SK-N-SH treated with all-trans-retinoic acid at 6 μM for 48 hours (cell line): ENCODE data around the gene SERPING1.
A peak's percentile ranks its signal among the peaks of the same experiment; 100 is the strongest.

Experiments
- ATAC-seq: fragments of 200-7000 bp; cut with Tn5 transposase; 3 replicates; pipeline ENCODE4 v1.9.1; 2020; ENCODE audit warnings: mild to moderate bottlenecking, moderate library complexity
- ARNTL ChIP-seq: fragments of 450-650 bp; formaldehyde crosslinking; IDR thresholded peaks from 2 replicates; pipeline ENCODE4 v1.5.0; 2020; ENCODE audit warnings: low read depth, mild to moderate bottlenecking, moderate library complexity, borderline replicate concordance
- BACH2 ChIP-seq: fragments of 250-450 bp; sonication (Bioruptor Pico); IDR thresholded peaks from 2 replicates; pipeline ENCODE4 v1.9.0; 2021; ENCODE audit warnings: mild to moderate bottlenecking, borderline replicate concordance
- CSDC2 ChIP-seq: fragments of 250-450 bp; sonication (Bioruptor Pico); IDR thresholded peaks from 2 replicates; pipeline ENCODE4 v1.5.0; 2020; ENCODE audit warnings: mild to moderate bottlenecking, moderate library complexity
- CSRNP3 ChIP-seq: fragments of 250-450 bp; sonication (Bioruptor Pico); IDR thresholded peaks from 2 replicates; pipeline ENCODE4 v1.5.1; 2021; ENCODE audit warnings: mild to moderate bottlenecking, moderate library complexity
- ESRRG ChIP-seq: fragments of 250-450 bp; sonication (Bioruptor Pico); IDR thresholded peaks from 2 replicates; pipeline ENCODE4 v1.6.1; 2021; ENCODE audit warnings: mild to moderate bottlenecking
- GLIS3 ChIP-seq: fragments of 250-450 bp; sonication (Bioruptor Pico); IDR thresholded peaks from 2 replicates; pipeline ENCODE4 v1.5.0; 2020; ENCODE audit warnings: mild to moderate bottlenecking, moderate library complexity
- OSR1 ChIP-seq: fragments of 250-450 bp; sonication (Bioruptor Pico); IDR thresholded peaks from 2 replicates; pipeline ENCODE4 v1.8.0; 2022; ENCODE audit warnings: moderate library complexity, mild to moderate bottlenecking, inconsistent platforms
- PPARA ChIP-seq: fragments of 250-450 bp; sonication (Bioruptor Pico); IDR thresholded peaks from 2 replicates; pipeline ENCODE4 v1.5.0; 2020; ENCODE audit warnings: mild to moderate bottlenecking, borderline replicate concordance
- RARB ChIP-seq: fragments of 250-450 bp; sonication (Bioruptor Pico); IDR thresholded peaks from 2 replicates; pipeline ENCODE4 v1.8.0; 2021; ENCODE audit warnings: mild to moderate bottlenecking, moderate library complexity
- SNAI2 ChIP-seq: fragments of 250-450 bp; sonication (Bioruptor Pico); IDR thresholded peaks from 2 replicates; pipeline ENCODE4 v1.5.0; 2020; ENCODE audit warnings: mild to moderate bottlenecking, moderate library complexity
- TCF4 ChIP-seq: fragments of 250-450 bp; sonication (Bioruptor Pico); IDR thresholded peaks from 2 replicates; pipeline ENCODE4 v1.8.0; 2021; ENCODE audit warnings: mild to moderate bottlenecking, moderate library complexity, borderline replicate concordance
- TOX ChIP-seq: fragments of 250-450 bp; sonication (Bioruptor Pico); IDR thresholded peaks from 2 replicates; pipeline ENCODE4 v1.8.0; 2021; ENCODE audit warnings: mild to moderate bottlenecking, moderate library complexity, borderline replicate concordance
- ZC3H10 ChIP-seq: fragments of 250-450 bp; sonication (Bioruptor Pico); IDR thresholded peaks from 2 replicates; pipeline ENCODE4 v1.5.1; 2021; ENCODE audit warnings: mild to moderate bottlenecking, moderate library complexity
- ZFP3 ChIP-seq: fragments of 250-450 bp; sonication (Bioruptor Pico); IDR thresholded peaks from 2 replicates; pipeline ENCODE4 v1.5.0; 2020; ENCODE audit warnings: mild to moderate bottlenecking, moderate library complexity
- ZFP30 ChIP-seq: fragments of 450-650 bp; formaldehyde crosslinking; IDR thresholded peaks from 2 replicates; pipeline ENCODE4 v1.5.0; 2022; ENCODE audit warnings: mild to moderate bottlenecking, moderate library complexity
- ZNF565 ChIP-seq: fragments of 450-650 bp; formaldehyde crosslinking; conservative IDR thresholded peaks from 2 replicates; pipeline ENCODE4 v1.5.0; 2020; ENCODE audit warnings: low read depth, mild to moderate bottlenecking, moderate library complexity
- ZNF70 ChIP-seq: fragments of 450-650 bp; formaldehyde crosslinking; IDR thresholded peaks from 2 replicates; pipeline ENCODE4 v1.5.0; 2020; ENCODE audit warnings: mild to moderate bottlenecking, moderate library complexity
- TF ChIP-seq, protein P1 (sequence below): fragments of 250-450 bp; sonication (Bioruptor Pico); IDR thresholded peaks from 2 replicates; pipeline ENCODE4 v1.5.0; 2020; ENCODE audit warnings: mild to moderate bottlenecking, moderate library complexity
- TF ChIP-seq, protein P2 (sequence below): fragments of 250-450 bp; sonication (Bioruptor Pico); IDR thresholded peaks from 2 replicates; pipeline ENCODE4 v1.5.1; 2020; ENCODE audit warnings: low read depth, mild to moderate bottlenecking, moderate library complexity

Gene SERPING1

GRCh38 chr11:57566005-57566904 is 31.2 kb upstream of the SERPING1 start:
- peak; percentile 49 for ATAC-seq
- no peak for TF ChIP-seq ZC3H10 (CRISPR knock-in tag)
- no peak for TF ChIP-seq RARB

- peak; percentile 57 for ATAC-seq
Observed at GRCh38 chr11:57566905-57567514, 30.5 kb upstream of the SERPING1 start.

DNA sequence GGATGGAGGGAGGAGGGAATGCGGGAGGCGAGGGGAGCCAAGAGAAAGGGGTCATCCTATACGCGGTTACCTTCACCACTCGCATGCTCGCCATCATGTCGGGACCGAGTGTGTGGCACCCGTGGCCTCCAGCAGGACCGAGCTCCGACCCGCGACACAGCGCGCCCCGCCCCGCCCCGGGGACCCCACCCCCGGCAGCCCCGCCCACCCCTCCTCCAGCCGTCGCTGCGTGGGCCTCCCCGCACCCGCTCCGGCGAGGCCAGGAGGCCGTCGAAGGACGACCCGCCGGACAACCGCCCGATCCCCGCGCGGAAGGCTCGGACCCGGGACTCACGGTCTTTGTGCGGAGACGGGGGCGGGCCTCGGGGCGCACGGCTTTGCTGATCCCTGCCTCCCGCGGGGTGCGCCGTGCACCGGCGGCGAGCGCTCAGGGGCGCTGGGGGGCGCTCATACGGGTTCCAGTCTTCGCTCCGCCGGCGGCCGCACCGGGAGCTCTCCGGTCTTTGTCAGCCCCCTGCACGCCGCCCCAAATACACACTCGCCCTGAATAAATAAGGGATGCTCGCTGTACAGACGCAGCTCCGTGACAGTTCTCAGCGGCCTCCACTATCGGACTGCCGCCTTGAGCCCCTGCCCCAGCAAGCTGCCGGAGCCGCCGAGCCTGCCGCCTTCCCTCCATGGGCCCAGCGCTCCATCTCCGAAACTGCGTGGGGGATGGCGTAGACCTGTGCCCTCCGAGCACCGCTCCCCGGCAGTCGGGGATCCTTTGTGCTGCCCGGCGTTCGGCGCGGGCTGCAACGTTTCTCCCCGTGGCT is 29.8 kb upstream of the SERPING1 start, which contains the start of gene UBE2L6:
UBE2L6 (minus strand) TSS at position 158 of the 815 bp plus-strand sequence; CDS start at position 97, 61 bp downstream.
- TF ChIP-seq PPARA (CRISPR knock-in tag) (no peak), OSR1 (CRISPR knock-in tag) (no peak), BACH2 (CRISPR knock-in tag) (no peak), GLIS3 (CRISPR knock-in tag) (no peak), ZFP30 (CRISPR knock-in tag) (no peak), RARB (no peak), ZC3H10 (CRISPR knock-in tag) (no peak), SNAI2 (CRISPR knock-in tag) (no peak), TOX (CRISPR knock-in tag) (no peak), ZFP3 (CRISPR knock-in tag) (no peak), ESRRG (CRISPR knock-in tag) (no peak)
- TF ChIP-seq, protein P1, sequence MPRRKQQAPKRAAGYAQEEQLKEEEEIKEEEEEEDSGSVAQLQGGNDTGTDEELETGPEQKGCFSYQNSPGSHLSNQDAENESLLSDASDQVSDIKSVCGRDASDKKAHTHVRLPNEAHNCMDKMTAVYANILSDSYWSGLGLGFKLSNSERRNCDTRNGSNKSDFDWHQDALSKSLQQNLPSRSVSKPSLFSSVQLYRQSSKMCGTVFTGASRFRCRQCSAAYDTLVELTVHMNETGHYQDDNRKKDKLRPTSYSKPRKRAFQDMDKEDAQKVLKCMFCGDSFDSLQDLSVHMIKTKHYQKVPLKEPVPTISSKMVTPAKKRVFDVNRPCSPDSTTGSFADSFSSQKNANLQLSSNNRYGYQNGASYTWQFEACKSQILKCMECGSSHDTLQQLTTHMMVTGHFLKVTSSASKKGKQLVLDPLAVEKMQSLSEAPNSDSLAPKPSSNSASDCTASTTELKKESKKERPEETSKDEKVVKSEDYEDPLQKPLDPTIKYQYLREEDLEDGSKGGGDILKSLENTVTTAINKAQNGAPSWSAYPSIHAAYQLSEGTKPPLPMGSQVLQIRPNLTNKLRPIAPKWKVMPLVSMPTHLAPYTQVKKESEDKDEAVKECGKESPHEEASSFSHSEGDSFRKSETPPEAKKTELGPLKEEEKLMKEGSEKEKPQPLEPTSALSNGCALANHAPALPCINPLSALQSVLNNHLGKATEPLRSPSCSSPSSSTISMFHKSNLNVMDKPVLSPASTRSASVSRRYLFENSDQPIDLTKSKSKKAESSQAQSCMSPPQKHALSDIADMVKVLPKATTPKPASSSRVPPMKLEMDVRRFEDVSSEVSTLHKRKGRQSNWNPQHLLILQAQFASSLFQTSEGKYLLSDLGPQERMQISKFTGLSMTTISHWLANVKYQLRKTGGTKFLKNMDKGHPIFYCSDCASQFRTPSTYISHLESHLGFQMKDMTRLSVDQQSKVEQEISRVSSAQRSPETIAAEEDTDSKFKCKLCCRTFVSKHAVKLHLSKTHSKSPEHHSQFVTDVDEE (CRISPR knock-in tag) = no peak
- TF ChIP-seq, protein P2, sequence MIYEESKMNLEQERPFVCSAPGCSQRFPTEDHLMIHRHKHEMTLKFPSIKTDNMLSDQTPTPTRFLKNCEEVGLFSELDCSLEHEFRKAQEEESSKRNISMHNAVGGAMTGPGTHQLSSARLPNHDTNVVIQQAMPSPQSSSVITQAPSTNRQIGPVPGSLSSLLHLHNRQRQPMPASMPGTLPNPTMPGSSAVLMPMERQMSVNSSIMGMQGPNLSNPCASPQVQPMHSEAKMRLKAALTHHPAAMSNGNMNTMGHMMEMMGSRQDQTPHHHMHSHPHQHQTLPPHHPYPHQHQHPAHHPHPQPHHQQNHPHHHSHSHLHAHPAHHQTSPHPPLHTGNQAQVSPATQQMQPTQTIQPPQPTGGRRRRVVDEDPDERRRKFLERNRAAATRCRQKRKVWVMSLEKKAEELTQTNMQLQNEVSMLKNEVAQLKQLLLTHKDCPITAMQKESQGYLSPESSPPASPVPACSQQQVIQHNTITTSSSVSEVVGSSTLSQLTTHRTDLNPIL = no peak
- TF ChIP-seq, all 23 proteins: peak for 0

More at GRCh38 chr11:57566905-57567514, 30.5 kb upstream of the SERPING1 start:
- TF ChIP-seq ARNTL = no peak
- TF ChIP-seq, protein P1 (CRISPR knock-in tag) = no peak
- no peak for TF ChIP-seq OSR1 (CRISPR knock-in tag)
- TF ChIP-seq ZNF70 (CRISPR knock-in tag) = no peak
- TF ChIP-seq CSRNP3 (CRISPR knock-in tag) = no peak
- no peak for TF ChIP-seq RARB
- TF ChIP-seq ZNF565 (CRISPR knock-in tag) = no peak
- no peak for TF ChIP-seq CSDC2 (CRISPR knock-in tag)
- no peak for TF ChIP-seq BACH2 (CRISPR knock-in tag)
- TF ChIP-seq GLIS3 (CRISPR knock-in tag) = no peak
- no peak for TF ChIP-seq PPARA (CRISPR knock-in tag)
- no peak for TF ChIP-seq TCF4 (CRISPR knock-in tag)
- TF ChIP-seq, protein P2 = no peak

More for the DNA sequence above, 29.8 kb upstream of the SERPING1 start, which contains the start of gene UBE2L6:
- peak; percentile 89 for ATAC-seq
